GM20000 (cell line): ENCODE data around the gene TMEM130.
A peak's percentile ranks its signal among the peaks of the same experiment; 100 is the strongest.

Source experiments
- DNase-seq: peaks from one replicate; pipeline ENCODE4 v3.0.0; 2012; ENCODE audit warnings: low spot score
- CTCF ChIP-seq: IDR thresholded peaks from 2 replicates; pipeline ENCODE4 v1.5.1; 2012; ENCODE audit warnings: mild to moderate bottlenecking, control low read depth; ENCODE audit errors: extremely low read depth, missing control alignments

The TMEM130 gene

GRCh38 chr7:98807068-98808048 lies 62.5 kb downstream of the TMEM130 start:
- TF ChIP-seq CTCF = no peak
- DNase-seq = no peak

GRCh38 chr7:98805956-98806838 lies 63.6 kb downstream of the TMEM130 start:
- no peak for DNase-seq

GRCh38 chr7:98802781-98803110 lies 67.1 kb downstream of the TMEM130 start:
- DNase-seq = peak; percentile 45
- no peak for TF ChIP-seq CTCF

More at GRCh38 chr7:98805956-98806838, 63.6 kb downstream of the TMEM130 start:
- no peak for TF ChIP-seq CTCF

GRCh38 chr7:98802088-98802780 lies 67.6 kb downstream of the TMEM130 start:
- peak; percentile 83 for DNase-seq
- no peak for TF ChIP-seq CTCF

- DNase-seq = no peak
- TF ChIP-seq CTCF = no peak
Measured at GRCh38 chr7:98800996-98801395, 68.8 kb downstream of the TMEM130 start.

- no peak for TF ChIP-seq CTCF
- no peak for DNase-seq
Measured at GRCh38 chr7:98797150-98797549, 72.7 kb downstream of the TMEM130 start.
